H1 (cell line): ENCODE results near the gene SLC28A1. TPM values are rescaled to one million over a fixed set of nuclear protein-coding genes. Genes with fewer than 3 reads are reported as not detected.

Experiments used
- CEBPB ChIP-seq: IDR thresholded peaks from 2 replicates; pipeline ENCODE4 v1.6.1; 2012; ENCODE audit warnings: low read depth, low read length
- polyA plus RNA-seq, 7 experiments: library from polyadenylated mRNA; depleted of rRNA in 3 of 7; stranded (reverse) in 5 of 7; unstranded in 2 of 7; fragments of >200 nt in 5 of 7; fragments of 200-250 nt in 2 of 7; gene quantifications; 1 replicate in 5 of 7; 2 replicates in 1 of 7; 4 replicates in 1 of 7; pipeline versions ENCODE4 v1.2.1 to v1.2.3, GENCODE V29; 2011 to 2013; ENCODE audit warnings: missing spikeins in 2 of 7, mixed read lengths in 2 of 7
- total RNA-seq: library from RNA; stranded (reverse); fragmentation: NEBNext Ultra II Directional; extraction: Animal tissue kit (Norgen Biotek cat#: 25700); gene quantifications from 2 replicates; pipeline ENCODE4 v1.2.1, GENCODE V29; 2021
- TF ChIP-seq, protein P1 (sequence below): fragments of 300-600 bp; sonication (generic); IDR thresholded peaks from 2 replicates; pipeline ENCODE4 v1.7.1; 2012; ENCODE audit warnings: low read length, moderate library complexity, mild to moderate bottlenecking, inconsistent platforms; ENCODE audit not compliant: insufficient replicate concordance

Gene SLC28A1
- total and polyA plus RNA-seq, 2 of the 8 experiments (the other 6 are each of a cell fraction or from before 2014, with no cell fraction given), result 0.09 TPM; not detected in 1

DNA sequence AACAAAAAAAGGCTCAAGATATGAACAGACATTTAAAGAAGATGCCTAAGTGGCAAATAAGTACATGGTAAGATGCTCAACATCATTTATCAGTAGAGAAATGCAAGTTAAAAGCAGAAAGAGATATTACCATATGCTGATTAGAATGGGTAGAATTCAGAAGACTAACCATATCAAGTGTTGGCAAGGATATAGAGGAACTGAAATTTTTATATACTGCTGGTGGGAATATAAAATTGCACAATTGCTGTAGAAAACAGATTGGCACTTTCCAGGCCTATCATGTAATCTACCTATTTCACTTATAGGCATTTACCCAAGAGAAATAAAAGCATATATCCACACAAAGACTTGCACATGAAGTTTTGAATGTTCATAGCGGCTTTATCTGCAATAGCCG is 17.1 kb downstream of the SLC28A1 start (continued):
- TF ChIP-seq, protein P1, sequence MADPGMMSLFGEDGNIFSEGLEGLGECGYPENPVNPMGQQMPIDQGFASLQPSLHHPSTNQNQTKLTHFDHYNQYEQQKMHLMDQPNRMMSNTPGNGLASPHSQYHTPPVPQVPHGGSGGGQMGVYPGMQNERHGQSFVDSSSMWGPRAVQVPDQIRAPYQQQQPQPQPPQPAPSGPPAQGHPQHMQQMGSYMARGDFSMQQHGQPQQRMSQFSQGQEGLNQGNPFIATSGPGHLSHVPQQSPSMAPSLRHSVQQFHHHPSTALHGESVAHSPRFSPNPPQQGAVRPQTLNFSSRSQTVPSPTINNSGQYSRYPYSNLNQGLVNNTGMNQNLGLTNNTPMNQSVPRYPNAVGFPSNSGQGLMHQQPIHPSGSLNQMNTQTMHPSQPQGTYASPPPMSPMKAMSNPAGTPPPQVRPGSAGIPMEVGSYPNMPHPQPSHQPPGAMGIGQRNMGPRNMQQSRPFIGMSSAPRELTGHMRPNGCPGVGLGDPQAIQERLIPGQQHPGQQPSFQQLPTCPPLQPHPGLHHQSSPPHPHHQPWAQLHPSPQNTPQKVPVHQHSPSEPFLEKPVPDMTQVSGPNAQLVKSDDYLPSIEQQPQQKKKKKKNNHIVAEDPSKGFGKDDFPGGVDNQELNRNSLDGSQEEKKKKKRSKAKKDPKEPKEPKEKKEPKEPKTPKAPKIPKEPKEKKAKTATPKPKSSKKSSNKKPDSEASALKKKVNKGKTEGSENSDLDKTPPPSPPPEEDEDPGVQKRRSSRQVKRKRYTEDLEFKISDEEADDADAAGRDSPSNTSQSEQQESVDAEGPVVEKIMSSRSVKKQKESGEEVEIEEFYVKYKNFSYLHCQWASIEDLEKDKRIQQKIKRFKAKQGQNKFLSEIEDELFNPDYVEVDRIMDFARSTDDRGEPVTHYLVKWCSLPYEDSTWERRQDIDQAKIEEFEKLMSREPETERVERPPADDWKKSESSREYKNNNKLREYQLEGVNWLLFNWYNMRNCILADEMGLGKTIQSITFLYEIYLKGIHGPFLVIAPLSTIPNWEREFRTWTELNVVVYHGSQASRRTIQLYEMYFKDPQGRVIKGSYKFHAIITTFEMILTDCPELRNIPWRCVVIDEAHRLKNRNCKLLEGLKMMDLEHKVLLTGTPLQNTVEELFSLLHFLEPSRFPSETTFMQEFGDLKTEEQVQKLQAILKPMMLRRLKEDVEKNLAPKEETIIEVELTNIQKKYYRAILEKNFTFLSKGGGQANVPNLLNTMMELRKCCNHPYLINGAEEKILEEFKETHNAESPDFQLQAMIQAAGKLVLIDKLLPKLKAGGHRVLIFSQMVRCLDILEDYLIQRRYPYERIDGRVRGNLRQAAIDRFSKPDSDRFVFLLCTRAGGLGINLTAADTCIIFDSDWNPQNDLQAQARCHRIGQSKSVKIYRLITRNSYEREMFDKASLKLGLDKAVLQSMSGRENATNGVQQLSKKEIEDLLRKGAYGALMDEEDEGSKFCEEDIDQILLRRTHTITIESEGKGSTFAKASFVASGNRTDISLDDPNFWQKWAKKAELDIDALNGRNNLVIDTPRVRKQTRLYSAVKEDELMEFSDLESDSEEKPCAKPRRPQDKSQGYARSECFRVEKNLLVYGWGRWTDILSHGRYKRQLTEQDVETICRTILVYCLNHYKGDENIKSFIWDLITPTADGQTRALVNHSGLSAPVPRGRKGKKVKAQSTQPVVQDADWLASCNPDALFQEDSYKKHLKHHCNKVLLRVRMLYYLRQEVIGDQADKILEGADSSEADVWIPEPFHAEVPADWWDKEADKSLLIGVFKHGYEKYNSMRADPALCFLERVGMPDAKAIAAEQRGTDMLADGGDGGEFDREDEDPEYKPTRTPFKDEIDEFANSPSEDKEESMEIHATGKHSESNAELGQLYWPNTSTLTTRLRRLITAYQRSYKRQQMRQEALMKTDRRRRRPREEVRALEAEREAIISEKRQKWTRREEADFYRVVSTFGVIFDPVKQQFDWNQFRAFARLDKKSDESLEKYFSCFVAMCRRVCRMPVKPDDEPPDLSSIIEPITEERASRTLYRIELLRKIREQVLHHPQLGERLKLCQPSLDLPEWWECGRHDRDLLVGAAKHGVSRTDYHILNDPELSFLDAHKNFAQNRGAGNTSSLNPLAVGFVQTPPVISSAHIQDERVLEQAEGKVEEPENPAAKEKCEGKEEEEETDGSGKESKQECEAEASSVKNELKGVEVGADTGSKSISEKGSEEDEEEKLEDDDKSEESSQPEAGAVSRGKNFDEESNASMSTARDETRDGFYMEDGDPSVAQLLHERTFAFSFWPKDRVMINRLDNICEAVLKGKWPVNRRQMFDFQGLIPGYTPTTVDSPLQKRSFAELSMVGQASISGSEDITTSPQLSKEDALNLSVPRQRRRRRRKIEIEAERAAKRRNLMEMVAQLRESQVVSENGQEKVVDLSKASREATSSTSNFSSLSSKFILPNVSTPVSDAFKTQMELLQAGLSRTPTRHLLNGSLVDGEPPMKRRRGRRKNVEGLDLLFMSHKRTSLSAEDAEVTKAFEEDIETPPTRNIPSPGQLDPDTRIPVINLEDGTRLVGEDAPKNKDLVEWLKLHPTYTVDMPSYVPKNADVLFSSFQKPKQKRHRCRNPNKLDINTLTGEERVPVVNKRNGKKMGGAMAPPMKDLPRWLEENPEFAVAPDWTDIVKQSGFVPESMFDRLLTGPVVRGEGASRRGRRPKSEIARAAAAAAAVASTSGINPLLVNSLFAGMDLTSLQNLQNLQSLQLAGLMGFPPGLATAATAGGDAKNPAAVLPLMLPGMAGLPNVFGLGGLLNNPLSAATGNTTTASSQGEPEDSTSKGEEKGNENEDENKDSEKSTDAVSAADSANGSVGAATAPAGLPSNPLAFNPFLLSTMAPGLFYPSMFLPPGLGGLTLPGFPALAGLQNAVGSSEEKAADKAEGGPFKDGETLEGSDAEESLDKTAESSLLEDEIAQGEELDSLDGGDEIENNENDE, result no peak
- no peak for TF ChIP-seq CEBPB
